GM19239 (cell line): Measurements from ENCODE around the gene TMEM132D.

Experiments used
- DNase-seq: peaks from one replicate; pipeline ENCODE4 v3.0.0; 2011; ENCODE audit warnings: low spot score; ENCODE audit not compliant: insufficient read length
- FAIRE-seq: peaks from 2 replicates; lab custom pipeline; 2011; peaks lifted over from hg19 to GRCh38; lab: Jason Lieb, UNC

TMEM132D gene

GRCh38 chr12:129385637-129385990 is 518.2 kb downstream of the TMEM132D start:
- no peak for DNase-seq
- FAIRE-seq, result no peak

DNA sequence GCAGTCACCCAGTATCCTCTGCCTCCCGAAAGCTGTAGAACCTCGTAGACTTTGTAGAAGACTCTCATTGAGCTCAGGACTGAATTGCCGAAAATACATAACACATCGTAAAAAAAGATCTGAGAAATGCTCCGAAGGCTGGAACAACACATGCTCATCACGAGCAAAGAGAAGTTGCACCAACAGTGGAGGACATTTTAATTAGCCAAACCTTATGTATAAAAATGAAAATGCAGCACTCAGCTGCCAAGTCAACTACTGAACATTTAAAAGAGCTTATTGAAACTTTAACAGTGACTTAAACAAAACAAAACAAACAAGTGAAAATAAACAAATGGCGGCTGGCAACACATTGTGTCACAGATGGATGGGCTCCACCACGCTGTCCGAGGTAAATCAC is 519.9 kb downstream of the TMEM132D start:
- no peak for DNase-seq
- no peak for FAIRE-seq

DNA sequence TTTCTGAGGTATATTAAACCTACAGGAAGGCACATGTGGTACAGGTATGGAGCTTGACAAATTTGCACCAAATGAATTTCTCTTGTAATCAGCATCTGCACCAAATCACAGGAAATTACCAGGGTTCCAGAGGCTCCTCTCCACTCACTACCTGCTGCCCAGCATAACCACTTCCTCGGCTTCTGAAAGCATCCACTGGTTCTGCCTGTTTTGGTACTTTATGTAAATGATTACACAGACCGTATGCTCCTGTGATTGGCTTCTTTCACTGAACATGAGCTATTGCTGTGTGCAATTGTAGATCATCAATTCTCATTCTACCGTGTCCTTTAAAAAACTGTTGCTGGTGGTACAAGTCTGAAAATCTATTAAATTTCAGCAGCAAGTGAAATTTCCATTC is 522.1 kb downstream of the TMEM132D start:
- FAIRE-seq (no peak), DNase-seq (no peak)

GRCh38 chr12:129379076-129379804 is 524.6 kb downstream of the TMEM132D start:
- DNase-seq (no peak), FAIRE-seq (no peak)

DNA sequence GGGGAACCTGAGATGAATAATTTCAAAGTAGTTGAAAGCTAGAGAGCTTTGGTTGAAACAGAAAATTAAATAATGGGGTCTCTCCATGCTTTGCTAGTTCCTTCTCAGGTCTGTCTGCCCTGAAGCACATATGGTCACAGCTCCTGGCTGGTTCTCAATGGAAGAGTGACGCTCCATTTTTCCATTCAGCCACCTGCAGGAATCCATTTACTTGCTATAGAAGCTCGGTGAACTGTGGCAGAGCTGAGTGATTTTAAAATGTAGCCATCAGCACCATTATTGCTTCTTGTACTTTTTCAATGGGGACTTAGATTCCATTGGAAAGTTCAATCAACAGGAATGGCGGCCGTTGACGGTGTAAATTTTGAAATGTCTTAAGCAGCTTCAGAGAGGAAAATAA is 525.3 kb downstream of the TMEM132D start:
- no peak for DNase-seq
- no peak for FAIRE-seq

GRCh38 chr12:129373746-129374145 is 530.1 kb downstream of the TMEM132D start:
- FAIRE-seq (no peak), DNase-seq (no peak)

DNA sequence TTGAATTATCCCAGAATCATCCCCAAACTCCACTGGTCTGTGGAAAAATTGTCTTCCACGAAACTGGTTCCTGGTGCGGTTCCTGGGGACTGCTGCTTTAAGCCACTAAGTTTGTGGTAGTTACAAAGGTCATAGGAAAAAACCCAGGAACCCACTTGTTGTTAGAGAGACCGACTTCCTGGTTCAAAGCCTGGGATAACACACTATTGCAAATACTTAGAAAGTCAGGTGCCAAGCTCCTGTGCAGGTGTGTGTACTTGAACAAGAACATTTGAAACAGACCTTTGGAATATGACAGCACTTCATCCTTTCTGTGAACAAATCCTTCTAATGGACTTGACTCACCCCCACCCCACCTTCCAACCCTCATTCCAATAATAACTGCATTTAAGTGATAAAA is 530.9 kb downstream of the TMEM132D start:
- no peak for DNase-seq
- no peak for FAIRE-seq

DNA sequence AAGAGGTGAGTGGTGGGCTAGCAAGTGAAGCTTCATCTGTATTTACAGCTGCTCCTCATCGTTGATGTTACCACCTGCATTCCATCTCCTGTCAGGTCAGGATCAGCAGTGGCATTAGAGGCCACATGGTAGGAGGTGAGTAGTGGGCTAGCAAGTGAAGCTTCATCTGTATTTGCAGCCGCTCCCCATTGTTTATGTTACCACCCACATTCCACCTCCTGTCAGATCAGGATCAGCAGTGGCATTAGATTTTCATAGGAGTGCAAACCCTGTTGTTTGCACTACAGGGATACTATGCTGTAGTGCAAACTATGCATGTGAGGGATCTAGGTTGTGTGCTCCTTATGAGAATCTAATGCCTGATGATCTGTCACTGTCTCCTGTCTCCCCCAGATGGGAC is 531.5 kb downstream of the TMEM132D start:
- DNase-seq (no peak), FAIRE-seq (no peak)

DNA sequence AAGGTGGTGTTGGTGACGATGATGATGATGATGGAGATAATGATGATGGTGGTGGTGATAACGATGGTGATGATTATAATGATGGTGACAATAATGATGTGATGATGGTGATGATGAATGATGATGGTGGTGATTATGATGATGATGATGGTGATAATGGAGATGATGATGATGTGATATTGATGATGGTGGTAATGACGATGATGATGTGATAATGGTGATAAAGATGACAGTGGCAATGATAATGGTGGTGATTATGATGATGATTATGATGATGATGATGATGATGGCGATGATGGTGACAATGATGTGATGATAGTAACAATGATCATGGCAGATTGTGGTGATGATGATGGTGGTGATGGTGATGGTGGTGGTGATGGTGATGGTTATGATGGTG is 532.6 kb downstream of the TMEM132D start:
- DNase-seq (no peak), FAIRE-seq (no peak)

GRCh38 chr12:129366656-129367055 is 537.2 kb downstream of the TMEM132D start:
- FAIRE-seq, result no peak

DNA sequence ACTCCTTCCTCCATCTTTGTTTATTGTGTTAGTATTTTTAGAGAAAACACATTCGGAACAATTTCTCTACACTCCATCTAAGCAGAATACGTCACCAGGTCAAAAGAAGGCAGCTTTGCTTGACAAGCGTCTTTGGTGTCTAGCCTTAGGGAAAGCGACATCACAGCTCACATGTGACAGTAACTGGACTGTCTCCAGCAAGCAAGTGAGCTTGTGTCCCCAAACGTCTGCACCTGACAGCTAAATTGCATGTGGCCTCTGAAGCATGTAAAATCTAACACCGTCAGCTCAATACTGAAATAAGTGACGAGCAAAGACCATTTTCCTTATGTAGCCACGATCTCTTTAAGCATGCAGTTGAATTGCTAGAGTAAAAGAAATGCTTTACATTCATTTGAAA is 540.8 kb downstream of the TMEM132D start:
- no peak for FAIRE-seq

More at GRCh38 chr12:129366656-129367055, 537.2 kb downstream of the TMEM132D start:
- no peak for DNase-seq

GRCh38 chr12:129357233-129357632 is 546.6 kb downstream of the TMEM132D start:
- no peak for DNase-seq
- no peak for FAIRE-seq

More for the DNA sequence above, 540.8 kb downstream of the TMEM132D start:
- DNase-seq, result no peak

DNA sequence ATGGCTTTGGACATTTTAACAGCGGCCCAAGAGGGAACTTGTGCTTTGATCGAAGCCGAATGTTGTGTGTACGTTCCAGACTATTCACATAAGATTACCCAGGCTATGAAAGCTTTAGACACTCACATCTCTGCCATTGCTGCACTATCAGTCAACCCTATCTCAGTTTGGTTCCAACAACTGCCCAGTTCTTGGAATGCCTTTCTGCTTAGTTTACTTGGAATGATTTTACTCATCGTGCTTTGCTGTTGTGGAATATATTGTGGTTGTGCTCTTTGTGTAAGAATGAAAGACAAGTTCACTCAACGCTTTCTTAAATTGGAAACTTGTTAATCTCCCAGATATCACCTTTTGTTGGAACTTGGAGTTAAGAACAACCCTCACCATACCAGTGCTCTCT is 552.3 kb downstream of the TMEM132D start:
- DNase-seq (no peak), FAIRE-seq (no peak)

GRCh38 chr12:129339336-129339735 is 564.5 kb downstream of the TMEM132D start:
- DNase-seq (no peak), FAIRE-seq (no peak)

- no peak for DNase-seq
- no peak for FAIRE-seq
Observed at GRCh38 chr12:129337413-129337812, 566.4 kb downstream of the TMEM132D start.

GRCh38 chr12:129335773-129336172 is 568.1 kb downstream of the TMEM132D start:
- DNase-seq, result no peak
- FAIRE-seq, result no peak

DNA sequence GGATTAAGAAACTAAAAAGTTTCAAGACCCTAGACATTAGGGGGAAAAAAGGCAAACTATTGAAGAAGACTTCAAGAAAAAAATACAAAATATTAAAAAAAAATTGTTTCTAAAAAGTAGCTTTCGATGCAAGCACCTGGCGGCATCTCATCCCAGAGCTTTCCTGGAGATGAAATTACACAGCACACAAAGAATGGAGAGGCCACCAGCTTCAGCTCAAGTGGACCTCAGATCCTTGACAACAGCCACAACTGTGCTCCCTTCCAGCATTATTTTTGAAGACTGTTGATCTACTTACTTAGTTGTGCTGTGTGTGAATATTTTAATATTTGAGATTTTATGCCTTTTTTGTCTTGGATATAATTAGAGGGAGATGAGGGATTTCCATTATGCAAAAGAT is 571.5 kb downstream of the TMEM132D start:
- no peak for DNase-seq
- FAIRE-seq, result no peak

GRCh38 chr12:129331356-129332085 is 572.3 kb downstream of the TMEM132D start:
- FAIRE-seq (no peak), DNase-seq (no peak)

GRCh38 chr12:129328235-129328634 is 575.6 kb downstream of the TMEM132D start:
- no peak for FAIRE-seq
- no peak for DNase-seq

DNA sequence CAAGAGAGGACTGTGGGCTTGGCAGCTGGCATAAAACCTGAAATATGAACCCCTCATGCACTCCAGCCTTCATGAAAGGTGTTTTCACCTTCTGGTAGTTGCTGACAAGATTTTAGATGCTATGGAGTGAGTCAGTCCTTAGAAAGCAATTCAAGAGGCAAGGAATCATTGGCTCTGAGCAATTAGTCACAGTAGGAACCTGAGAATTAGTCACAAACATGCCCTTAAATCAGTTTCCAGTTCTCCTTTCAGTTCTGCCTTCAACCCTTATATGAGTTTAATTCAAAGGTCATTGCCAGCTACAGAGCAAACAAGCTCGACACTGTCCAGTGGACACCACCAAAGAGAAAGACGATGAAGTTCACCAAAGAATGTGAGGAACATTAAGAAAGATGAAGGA is 578.3 kb downstream of the TMEM132D start:
- no peak for DNase-seq
- no peak for FAIRE-seq

DNA sequence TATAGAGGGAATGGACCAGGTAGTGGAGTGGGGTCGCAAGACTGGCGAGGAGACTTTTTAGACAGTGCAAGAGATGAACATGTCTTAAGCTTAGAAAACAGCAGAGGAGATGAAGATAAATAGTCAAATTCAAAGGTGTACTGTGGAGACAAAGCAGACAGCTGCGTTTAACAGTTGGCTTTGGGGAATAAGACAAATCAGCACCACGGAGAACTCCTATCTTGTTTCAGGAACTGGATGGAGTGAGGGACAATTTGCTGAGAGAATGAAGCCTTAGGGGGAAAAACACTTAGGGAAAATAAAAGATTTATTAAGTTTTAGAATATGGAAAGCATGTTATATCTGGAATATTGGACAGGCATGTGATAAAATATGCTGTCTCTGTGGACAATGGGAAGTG is 591.8 kb downstream of the TMEM132D start:
- no peak for FAIRE-seq

DNA sequence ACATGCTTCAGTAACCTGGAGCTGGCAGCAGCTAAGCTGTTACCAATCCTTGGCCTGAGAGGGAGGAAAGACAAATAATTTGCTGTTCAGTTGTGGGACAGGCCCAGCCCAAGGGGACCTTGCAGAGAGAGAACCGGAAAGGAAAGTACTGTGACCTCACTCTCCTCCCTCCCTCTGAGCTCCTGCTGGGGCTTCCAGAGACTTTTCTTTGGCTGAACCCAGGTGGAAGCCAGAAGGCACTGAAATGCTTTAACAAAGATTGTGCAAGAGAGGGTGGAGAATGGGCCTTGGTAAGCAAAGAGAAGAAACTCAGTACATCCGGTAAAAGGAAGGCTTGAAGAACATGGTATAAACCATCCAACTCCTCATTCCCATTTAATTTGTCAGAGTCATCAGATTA is 593.5 kb downstream of the TMEM132D start:
- FAIRE-seq (no peak), DNase-seq (no peak)

More for the DNA sequence above, 591.8 kb downstream of the TMEM132D start:
- no peak for DNase-seq
